H1 (cell line): ENCODE measurements around the gene CIITA. TPM values are rescaled to one million over a fixed set of nuclear protein-coding genes. Genes with fewer than 3 reads are reported as not detected.

ENCODE experiments used
- EZH2 ChIP-seq: fragments of 200-600 bp; sonication (generic); IDR thresholded peaks from 2 replicates; pipeline ENCODE4 v1.7.1; 2012; ENCODE audit warnings: low read depth, mild to moderate bottlenecking, moderate library complexity, low read length, inconsistent platforms; ENCODE audit not compliant: severe bottlenecking
- KDM4A ChIP-seq: IDR thresholded peaks from one replicate; pipeline ENCODE4 v1.7.1; 2012; ENCODE audit warnings: low read depth, mild to moderate bottlenecking, moderate library complexity, low read length, inconsistent platforms; ENCODE audit not compliant: severe bottlenecking
- RBBP5 ChIP-seq: IDR thresholded peaks from 2 replicates; pipeline ENCODE4 v1.7.1; 2012; ENCODE audit warnings: low read depth, mild to moderate bottlenecking, inconsistent platforms, low read length, moderate library complexity, borderline replicate concordance
- RNF2 ChIP-seq: fragments of 200-900, 300-1000 bp; sonication (generic); IDR thresholded peaks from 2 replicates; pipeline ENCODE4 v1.7.1; 2016; ENCODE audit warnings: borderline replicate concordance, low read depth, mild to moderate bottlenecking, antibody characterized with exemption, low read length; ENCODE audit not compliant: poor library complexity, severe bottlenecking; ENCODE audit errors: missing control alignments
- RXRA ChIP-seq: IDR thresholded peaks from 2 replicates; pipeline ENCODE4 v1.6.1; 2011; ENCODE audit warnings: low read depth, mild to moderate bottlenecking, low read length, moderate library complexity; ENCODE audit not compliant: insufficient read depth
- SAP30 ChIP-seq: fragments of 300-600 bp; sonication (generic); IDR thresholded peaks from 2 replicates; pipeline ENCODE4 v1.7.1; 2012; ENCODE audit warnings: low read length, moderate library complexity, mild to moderate bottlenecking, inconsistent platforms; ENCODE audit not compliant: insufficient read depth, insufficient replicate concordance
- SIN3A ChIP-seq, 2 experiments: IDR thresholded peaks in 1 of 2; conservative IDR thresholded peaks in 1 of 2; 2 replicates each; pipeline ENCODE4 v1.6.1; 2011 to 2012; ENCODE audit warnings: low read length in 2 of 2, improper control_type of control experiment in 1 of 2, low read depth in 1 of 2, mild to moderate bottlenecking in 1 of 2
- SP4 ChIP-seq: IDR thresholded peaks from 2 replicates; pipeline ENCODE4 v1.6.1; 2012; ENCODE audit warnings: low read length, inconsistent platforms
- TAF7 ChIP-seq: optimal IDR thresholded peaks from 2 replicates; pipeline ENCODE3; 2011; ENCODE audit warnings: low read depth, mild to moderate bottlenecking, inconsistent platforms, low read length, moderate library complexity, borderline replicate concordance
- TCF12 ChIP-seq: IDR thresholded peaks from 2 replicates; pipeline ENCODE4 v1.6.1; 2011; ENCODE audit warnings: low read depth, mild to moderate bottlenecking, low read length
- polyA plus RNA-seq, 7 experiments: library from polyadenylated mRNA; depleted of rRNA in 3 of 7; stranded (reverse) in 5 of 7; unstranded in 2 of 7; fragments of >200 nt in 5 of 7; fragments of 200-250 nt in 2 of 7; gene quantifications; 1 replicate in 5 of 7; 2 replicates in 1 of 7; 4 replicates in 1 of 7; pipeline versions ENCODE4 v1.2.1 to v1.2.3, GENCODE V29; 2011 to 2013; ENCODE audit warnings: missing spikeins in 2 of 7, mixed read lengths in 2 of 7
- total RNA-seq: library from RNA; stranded (reverse); fragmentation: NEBNext Ultra II Directional; extraction: Animal tissue kit (Norgen Biotek cat#: 25700); gene quantifications from 2 replicates; pipeline ENCODE4 v1.2.1, GENCODE V29; 2021
- TF ChIP-seq, protein P1 (sequence below), 3 experiments: IDR thresholded peaks; 1 replicate in 2 of 3; 2 replicates in 1 of 3; pipeline versions ENCODE4 v1.5.1 to v1.6.1; 2011; ENCODE audit warnings: low read length in 3 of 3, mild to moderate bottlenecking in 3 of 3, inconsistent platforms in 2 of 3, low read depth in 1 of 3, moderate library complexity in 1 of 3; ENCODE audit not compliant: insufficient read depth in 1 of 3; ENCODE audit errors: control extremely low read depth in 1 of 3
- TF ChIP-seq, protein P2 (sequence below): IDR thresholded peaks from 2 replicates; pipeline ENCODE4 v1.6.1; 2012; ENCODE audit warnings: inconsistent platforms

CIITA gene
- total and polyA plus RNA-seq, 2 of the 8 experiments (the other 6 are each of a cell fraction or from before 2014, with no cell fraction given) = 0.07 to 0.17 TPM

DNA sequence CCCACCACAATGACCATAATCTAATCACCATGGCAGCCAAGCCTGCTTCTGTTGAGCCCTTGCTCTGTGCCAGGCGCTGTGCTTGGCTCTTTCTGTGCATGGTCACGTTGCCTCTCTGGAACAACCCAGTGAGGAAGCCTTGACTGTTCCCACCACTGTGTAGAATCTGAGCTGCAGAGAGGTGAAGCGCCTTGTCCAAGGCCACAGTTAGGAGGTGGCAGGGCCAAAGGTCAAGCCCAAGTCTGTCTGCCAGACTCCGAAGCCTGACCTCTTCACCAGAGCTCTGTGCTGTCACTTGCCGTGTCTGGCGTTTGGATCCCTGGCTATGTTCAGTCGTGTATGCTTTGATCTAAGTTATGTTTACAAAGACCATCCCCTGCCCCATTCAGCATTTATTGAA, 77.9 kb downstream of the CIITA start (continued):
- TF ChIP-seq, protein P1, sequence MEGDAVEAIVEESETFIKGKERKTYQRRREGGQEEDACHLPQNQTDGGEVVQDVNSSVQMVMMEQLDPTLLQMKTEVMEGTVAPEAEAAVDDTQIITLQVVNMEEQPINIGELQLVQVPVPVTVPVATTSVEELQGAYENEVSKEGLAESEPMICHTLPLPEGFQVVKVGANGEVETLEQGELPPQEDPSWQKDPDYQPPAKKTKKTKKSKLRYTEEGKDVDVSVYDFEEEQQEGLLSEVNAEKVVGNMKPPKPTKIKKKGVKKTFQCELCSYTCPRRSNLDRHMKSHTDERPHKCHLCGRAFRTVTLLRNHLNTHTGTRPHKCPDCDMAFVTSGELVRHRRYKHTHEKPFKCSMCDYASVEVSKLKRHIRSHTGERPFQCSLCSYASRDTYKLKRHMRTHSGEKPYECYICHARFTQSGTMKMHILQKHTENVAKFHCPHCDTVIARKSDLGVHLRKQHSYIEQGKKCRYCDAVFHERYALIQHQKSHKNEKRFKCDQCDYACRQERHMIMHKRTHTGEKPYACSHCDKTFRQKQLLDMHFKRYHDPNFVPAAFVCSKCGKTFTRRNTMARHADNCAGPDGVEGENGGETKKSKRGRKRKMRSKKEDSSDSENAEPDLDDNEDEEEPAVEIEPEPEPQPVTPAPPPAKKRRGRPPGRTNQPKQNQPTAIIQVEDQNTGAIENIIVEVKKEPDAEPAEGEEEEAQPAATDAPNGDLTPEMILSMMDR (IDR thresholded peaks at IDR 0.05; ENCODE audit: control extremely low read depth in 1 of 3, insufficient read depth in 1 of 3, low read depth in 1 of 3, low read length in 3 of 3) = no peak
- no peak for TF ChIP-seq SP4
- no peak for TF ChIP-seq SAP30
- TF ChIP-seq RNF2 = no peak
- no peak for TF ChIP-seq KDM4A
- no peak for TF ChIP-seq TCF12
- TF ChIP-seq EZH2 = no peak
- TF ChIP-seq RBBP5 = no peak
- no peak for TF ChIP-seq RXRA
- TF ChIP-seq SIN3A (conservative IDR thresholded peaks at IDR 0.05 in 1 of 2, IDR thresholded peaks at IDR 0.05 in 1 of 2; ENCODE audit: low read depth in 1 of 2, low read length in 2 of 2) = no peak
- TF ChIP-seq, protein P2, sequence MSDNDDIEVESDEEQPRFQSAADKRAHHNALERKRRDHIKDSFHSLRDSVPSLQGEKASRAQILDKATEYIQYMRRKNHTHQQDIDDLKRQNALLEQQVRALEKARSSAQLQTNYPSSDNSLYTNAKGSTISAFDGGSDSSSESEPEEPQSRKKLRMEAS = no peak
- TF ChIP-seq TAF7 = no peak
- TF ChIP-seq, all 59 proteins: peak for 0
